Mesenchymal stem cell (in vitro differentiated cells and primary cell): ENCODE data around the gene ANTKMT.
A peak's percentile ranks its signal among the peaks of the same experiment; 100 is the strongest.

Experiments
- DNase-seq: peaks from one replicate; pipeline ENCODE4 v3.0.0-alpha.2; 2013
- H2AFZ ChIP-seq: one replicate; pipeline ENCODE4 v1.6.1; 2013; ENCODE audit warnings: low read depth, mild to moderate bottlenecking, control low read depth, inconsistent platforms, low read length, moderate library complexity
- H2AK5ac ChIP-seq: 2 replicates; pipeline ENCODE4 v1.6.1; 2013; ENCODE audit warnings: low read length, moderate library complexity, mild to moderate bottlenecking, inconsistent platforms; ENCODE audit not compliant: severe bottlenecking
- H2BK120ac ChIP-seq: one replicate; pipeline ENCODE4 v1.6.1; 2013; ENCODE audit warnings: low read depth, mild to moderate bottlenecking, inconsistent platforms, low read length, moderate library complexity
- H2BK12ac ChIP-seq, 2 experiments: one replicate each; pipeline ENCODE4 v1.6.1; 2013; ENCODE audit warnings: inconsistent platforms in 2 of 2, low read length in 2 of 2, mild to moderate bottlenecking in 2 of 2, moderate library complexity in 2 of 2, control low read depth in 1 of 2
- H2BK15ac ChIP-seq: one replicate; pipeline ENCODE4 v1.6.1; 2013; ENCODE audit warnings: mild to moderate bottlenecking, low read depth, inconsistent platforms; ENCODE audit not compliant: poor library complexity, severe bottlenecking
- H2BK5ac ChIP-seq: 2 replicates; pipeline ENCODE4 v1.6.1; 2013; ENCODE audit warnings: low read depth, mild to moderate bottlenecking, low read length, control low read depth, inconsistent platforms; ENCODE audit not compliant: poor library complexity, severe bottlenecking
- H3K14ac ChIP-seq, 2 experiments: one replicate each; pipeline ENCODE4 v1.6.1; 2013; ENCODE audit warnings: inconsistent platforms in 2 of 2, low read length in 2 of 2, control low read depth in 1 of 2, mild to moderate bottlenecking in 1 of 2, moderate library complexity in 1 of 2
- H3K18ac ChIP-seq, 2 experiments: one replicate each; pipeline ENCODE4 v1.6.1; 2013; ENCODE audit warnings: inconsistent platforms in 2 of 2, low read length in 2 of 2, control low read depth in 1 of 2, low read depth in 1 of 2, mild to moderate bottlenecking in 1 of 2
- H3K23ac ChIP-seq, 2 experiments: one replicate each; pipeline ENCODE4 v1.6.1; 2013; ENCODE audit warnings: inconsistent platforms in 2 of 2, low read length in 2 of 2, mild to moderate bottlenecking in 2 of 2, moderate library complexity in 2 of 2, control low read depth in 1 of 2
- H3K27ac ChIP-seq: 2 replicates; pipeline ENCODE4 v1.5.1; 2013; ENCODE audit warnings: mild to moderate bottlenecking, moderate library complexity, low read length, control low read depth, inconsistent platforms; ENCODE audit not compliant: poor library complexity, severe bottlenecking
- H3K27me3 ChIP-seq, 2 experiments: 2 replicates each; pipeline versions ENCODE4 v1.6.1 to v1.7.0; 2013; ENCODE audit warnings: low read length in 2 of 2, mild to moderate bottlenecking in 2 of 2, moderate library complexity in 2 of 2, control low read depth in 1 of 2, inconsistent platforms in 1 of 2; ENCODE audit not compliant: control insufficient read depth in 1 of 2, insufficient read depth in 1 of 2
- H3K36me3 ChIP-seq, 2 experiments: 2 replicates each; pipeline versions ENCODE4 v1.6.1 to v1.7.0; 2013; ENCODE audit warnings: low read length in 2 of 2, control low read depth in 1 of 2, inconsistent platforms in 1 of 2, low read depth in 1 of 2, mild to moderate bottlenecking in 1 of 2; ENCODE audit not compliant: insufficient read depth in 2 of 2, control insufficient read depth in 1 of 2
- H3K4ac ChIP-seq, 2 experiments: one replicate each; pipeline ENCODE4 v1.6.1; 2013; ENCODE audit warnings: inconsistent platforms in 2 of 2, low read length in 2 of 2, mild to moderate bottlenecking in 2 of 2, moderate library complexity in 2 of 2, control low read depth in 1 of 2, low read depth in 1 of 2
- H3K4me1 ChIP-seq: 2 replicates; pipeline ENCODE4 v1.6.1; 2013; ENCODE audit warnings: low read depth, low read length, control low read depth; ENCODE audit not compliant: control insufficient read depth, insufficient read depth
- H3K4me2 ChIP-seq: 2 replicates; pipeline ENCODE4 v1.6.1; 2013; ENCODE audit warnings: low read length, mild to moderate bottlenecking, inconsistent platforms; ENCODE audit not compliant: poor library complexity, severe bottlenecking
- H3K4me3 ChIP-seq, 2 experiments: 2 replicates each; pipeline versions ENCODE4 v1.5.1 to v1.7.0; 2013; ENCODE audit warnings: low read length in 2 of 2, mild to moderate bottlenecking in 2 of 2, control low read depth in 1 of 2, low read depth in 1 of 2; ENCODE audit not compliant: insufficient read depth in 1 of 2
- H3K79me1 ChIP-seq: replicated peaks from 2 replicates; pipeline ENCODE4 v1.6.1; 2013; ENCODE audit warnings: mild to moderate bottlenecking, control low read depth, low read length, inconsistent platforms; ENCODE audit not compliant: poor library complexity, severe bottlenecking
- H3K9ac ChIP-seq: 2 replicates; pipeline ENCODE4 v1.7.0; 2013; ENCODE audit warnings: mild to moderate bottlenecking, low read length, moderate library complexity
- H3K9me3 ChIP-seq: 2 replicates; pipeline ENCODE4 v1.7.0; 2013; ENCODE audit warnings: mild to moderate bottlenecking, low read length; ENCODE audit not compliant: control insufficient read depth
- H4K8ac ChIP-seq: one replicate; pipeline ENCODE4 v1.6.1; 2013; ENCODE audit warnings: inconsistent platforms, mild to moderate bottlenecking, low read length, moderate library complexity
- H4K91ac ChIP-seq: one replicate; pipeline ENCODE4 v1.6.1; 2013; ENCODE audit warnings: mild to moderate bottlenecking, low read length, inconsistent platforms
- WGBS: methylation state at CpG from one replicate; pipeline ENCODE4 v1.1.7; 2013; ENCODE audit warnings: mixed read lengths; 5-methylcytosine and 5-hydroxymethylcytosine counted together

The ANTKMT gene

GRCh38 chr16:727291-727977 is 6.5 kb downstream of the ANTKMT start:
- Histone ChIP-seq H3K4me2 (peak overlapping the region; percentile 93), H2AFZ (peak overlapping the region; percentile 51), H3K14ac (peak overlapping the region in 1 of 2 experiments; percentile 92), H3K4ac (peak overlapping the region; percentile 19 to 95), H2BK15ac (peak overlapping the region; percentile 55), H3K27ac (no peak overlapping the region), H3K27me3 (peaks cover 0 to 19% of the 10 kb centered on the region in 2 experiments), H4K8ac (peak overlapping the region; percentile 47), H3K18ac (peak overlapping the region; percentile 71 to 98), H3K79me1 (no peaks in the 10 kb centered on the region), H2BK5ac (no peak overlapping the region), H3K4me1 (peaks cover 38% of the 10 kb centered on the region), H3K9me3 (no peaks in the 10 kb centered on the region), H3K9ac (peak overlapping the region; percentile 84), H2AK5ac (no peak overlapping the region), H3K23ac (peak overlapping the region in 1 of 2 experiments; percentile 63), H2BK12ac (peak overlapping the region in 1 of 2 experiments; percentile 83), H4K91ac (peak overlapping the region; percentile 67), H2BK120ac (peak overlapping the region; percentile 44), H3K4me3 (peak overlapping the region; percentile 56 to 82), H3K36me3 (peaks cover 6 to 49% of the 10 kb centered on the region in 2 experiments)
- WGBS, result 2% methylated on average over 53 of the region's 61 CpGs
- no peak for DNase-seq

- no peak overlapping the region for H2BK5ac ChIP-seq
- peaks cover 38% of the 10 kb centered on the region for H3K4me1 ChIP-seq
- H3K9ac ChIP-seq, result peak overlapping the region; percentile 22
- H3K4me2 ChIP-seq, result peak overlapping the region; percentile 93
- H3K14ac ChIP-seq, result peak overlapping the region in 1 of 2 experiments; percentile 94
- H4K8ac ChIP-seq, result peak overlapping the region; percentile 31
- peak overlapping the region; percentile 34 for H2BK15ac ChIP-seq
- 1% methylated on average over 45 of the region's 80 CpGs for WGBS
- peak overlapping the region; percentile 56 to 82 for H3K4me3 ChIP-seq
- H3K18ac ChIP-seq, result peak overlapping the region; percentile 40 to 98
- H3K9me3 ChIP-seq, result no peaks in the 10 kb centered on the region
- H3K36me3 ChIP-seq, result peaks cover 12 to 49% of the 10 kb centered on the region in 2 experiments
- H2BK120ac ChIP-seq, result peak overlapping the region; percentile 44
- H3K23ac ChIP-seq, result peak overlapping the region in 1 of 2 experiments; percentile 94
- H3K27ac ChIP-seq, result no peak overlapping the region
- H2BK12ac ChIP-seq, result peak overlapping the region in 1 of 2 experiments; percentile 27
- H3K4ac ChIP-seq, result peak overlapping the region in 1 of 2 experiments; percentile 78
- no peak overlapping the region for H2AK5ac ChIP-seq
- H3K27me3 ChIP-seq, result peaks cover 0 to 19% of the 10 kb centered on the region in 2 experiments
- H4K91ac ChIP-seq, result peak overlapping the region; percentile 93
- H2AFZ ChIP-seq, result peak overlapping the region; percentile 68
- no peaks in the 10 kb centered on the region for H3K79me1 ChIP-seq
- DNase-seq, result peak; percentile 89
Measured at GRCh38 chr16:728131-728889, 7.4 kb downstream of the ANTKMT start.

GRCh38 chr16:728890-729744 is 8.2 kb downstream of the ANTKMT start:
- Histone ChIP-seq H3K27me3 (peaks cover 0 to 19% of the 10 kb centered on the region in 2 experiments), H3K23ac (no peak overlapping the region), H4K8ac (no peak overlapping the region), H3K36me3 (peaks cover 20 to 53% of the 10 kb centered on the region in 2 experiments), H3K9ac (no peak overlapping the region), H3K4me3 (peak overlapping the region; percentile 8 to 67), H3K9me3 (no peaks in the 10 kb centered on the region), H3K27ac (no peak overlapping the region), H2BK5ac (no peak overlapping the region), H2BK120ac (no peak overlapping the region), H2BK12ac (peak overlapping the region in 1 of 2 experiments; percentile 33), H3K4me1 (peaks cover 38% of the 10 kb centered on the region), H3K14ac (no peak overlapping the region), H2AK5ac (no peak overlapping the region), H3K18ac (peak overlapping the region in 1 of 2 experiments; percentile 41), H2AFZ (no peak overlapping the region), H3K4ac (no peak overlapping the region), H3K79me1 (no peaks in the 10 kb centered on the region), H3K4me2 (peak overlapping the region; percentile 93), H2BK15ac (no peak overlapping the region), H4K91ac (peak overlapping the region; percentile 59)
- peak; percentile 33 for DNase-seq
- WGBS, result 70% methylated on average over 55 of the region's 55 CpGs
